ENCODE measurements around the gene TNPO2.

TNPO2 gene

GRCh38 chr19:12675399-12675798 is 48.3 kb downstream of the TNPO2 start:
- H3K4me3 ChIP-seq (ENCODE audit: low read length): no peak overlapping the region

GRCh38 chr19:12672744-12673143 is 51.0 kb downstream of the TNPO2 start:
- H3K9me3 ChIP-seq (ENCODE audit: insufficient read depth, low read depth, low read length): no peaks in the 10 kb centered on the region
- no peak overlapping the region for H3K27ac ChIP-seq (ENCODE audit: low read depth, low read length)
- H3K27me3 ChIP-seq (ENCODE audit: insufficient read depth, low read length): no peaks in the 10 kb centered on the region
- WGBS: 97% methylated on average over 10 of the region's 10 CpGs
- no peak overlapping the region for H3K9ac ChIP-seq (ENCODE audit: low read depth, low read length)
- peaks cover 61% of the 10 kb centered on the region for H3K36me3 ChIP-seq (ENCODE audit: insufficient read depth, low read length)
- no peak overlapping the region for H3K4me3 ChIP-seq (ENCODE audit: low read length)
- H3K4me1 ChIP-seq (ENCODE audit: insufficient read depth, low read length): no peaks in the 10 kb centered on the region; the same call in 1 of the 2 replicates

More at GRCh38 chr19:12675399-12675798, 48.3 kb downstream of the TNPO2 start:
- 95% methylated on average over 10 of the region's 10 CpGs for WGBS
- Histone ChIP-seq H3K9ac (ENCODE audit: low read depth, low read length) (no peak overlapping the region), H3K4me1 (ENCODE audit: insufficient read depth, low read length) (no peaks in the 10 kb centered on the region; the same call in 1 of the 2 replicates), H3K27ac (ENCODE audit: low read depth, low read length) (no peak overlapping the region), H3K36me3 (ENCODE audit: insufficient read depth, low read length) (peaks cover 81% of the 10 kb centered on the region), H3K9me3 (ENCODE audit: insufficient read depth, low read depth, low read length) (no peaks in the 10 kb centered on the region), H3K27me3 (ENCODE audit: insufficient read depth, low read length) (no peaks in the 10 kb centered on the region)

- WGBS: 56% methylated on average over 26 of the region's 26 CpGs
- Histone ChIP-seq H3K27me3 (ENCODE audit: insufficient read depth, low read length) (no peaks in the 10 kb centered on the region), H3K9ac (ENCODE audit: low read depth, low read length) (peak overlapping the region; percentile 92), H3K4me3 (ENCODE audit: low read length) (peak overlapping the region; percentile 76), H3K4me1 (ENCODE audit: insufficient read depth, low read length) (no peaks in the 10 kb centered on the region; the same call in 1 of the 2 replicates), H3K36me3 (ENCODE audit: insufficient read depth, low read length) (peaks cover 38% of the 10 kb centered on the region), H3K27ac (ENCODE audit: low read depth, low read length) (peak overlapping the region; percentile 98), H3K9me3 (ENCODE audit: insufficient read depth, low read depth, low read length) (no peaks in the 10 kb centered on the region)
These were observed 53.4 kb downstream of the TNPO2 start for GRCh38 chr19:12670159-12670928.

- Histone ChIP-seq H3K36me3 (ENCODE audit: insufficient read depth, low read length) (peaks cover 34% of the 10 kb centered on the region), H3K27ac (ENCODE audit: low read depth, low read length) (peak overlapping the region; percentile 98), H3K9me3 (ENCODE audit: insufficient read depth, low read depth, low read length) (no peaks in the 10 kb centered on the region), H3K4me3 (ENCODE audit: low read length) (peak overlapping the region; percentile 76), H3K4me1 (ENCODE audit: insufficient read depth, low read length) (no peaks in the 10 kb centered on the region; the same call in 1 of the 2 replicates), H3K9ac (ENCODE audit: low read depth, low read length) (peak overlapping the region; percentile 92), H3K27me3 (ENCODE audit: insufficient read depth, low read length) (no peaks in the 10 kb centered on the region)
- WGBS: 1% methylated on average over 64 of the region's 64 CpGs
These were observed 54.2 kb downstream of the TNPO2 start for GRCh38 chr19:12669270-12670158.

GRCh38 chr19:12668932-12669269 is 54.8 kb downstream of the TNPO2 start:
- Histone ChIP-seq H3K4me3 (ENCODE audit: low read length) (peak overlapping the region; percentile 76), H3K9me3 (ENCODE audit: insufficient read depth, low read depth, low read length) (no peaks in the 10 kb centered on the region), H3K4me1 (ENCODE audit: insufficient read depth, low read length) (no peaks in the 10 kb centered on the region; the same call in 1 of the 2 replicates), H3K36me3 (ENCODE audit: insufficient read depth, low read length) (peaks cover 28% of the 10 kb centered on the region), H3K27ac (ENCODE audit: low read depth, low read length) (peak overlapping the region; percentile 98), H3K9ac (ENCODE audit: low read depth, low read length) (peak overlapping the region; percentile 92), H3K27me3 (ENCODE audit: insufficient read depth, low read length) (no peaks in the 10 kb centered on the region)
- WGBS: 2% methylated on average over 24 of the region's 24 CpGs

- WGBS: 86% methylated on average over 8 of the region's 8 CpGs
- Histone ChIP-seq H3K9me3 (ENCODE audit: insufficient read depth, low read depth, low read length) (no peaks in the 10 kb centered on the region), H3K27ac (ENCODE audit: low read depth, low read length) (no peak overlapping the region), H3K27me3 (ENCODE audit: insufficient read depth, low read length) (no peaks in the 10 kb centered on the region), H3K36me3 (ENCODE audit: insufficient read depth, low read length) (peaks cover 28% of the 10 kb centered on the region), H3K4me3 (ENCODE audit: low read length) (peak overlapping the region; percentile 76), H3K4me1 (ENCODE audit: insufficient read depth, low read length) (no peaks in the 10 kb centered on the region; the same call in 1 of the 2 replicates), H3K9ac (ENCODE audit: low read depth, low read length) (peak overlapping the region; percentile 92; the same call in 1 of the 2 replicates)
These were observed 55.4 kb downstream of the TNPO2 start for GRCh38 chr19:12668346-12668745.

- 92% methylated on average over 3 of the region's 4 CpGs for WGBS
- H3K36me3 ChIP-seq (ENCODE audit: insufficient read depth, low read length): peaks cover 27% of the 10 kb centered on the region
- H3K27me3 ChIP-seq (ENCODE audit: insufficient read depth, low read length): no peaks in the 10 kb centered on the region
- no peak overlapping the region for H3K27ac ChIP-seq (ENCODE audit: low read depth, low read length)
- peak overlapping the region; percentile 76; the same call in 1 of the 2 replicates for H3K4me3 ChIP-seq (ENCODE audit: low read length)
- H3K9me3 ChIP-seq (ENCODE audit: insufficient read depth, low read depth, low read length): no peaks in the 10 kb centered on the region
- no peaks in the 10 kb centered on the region; the same call in 1 of the 2 replicates for H3K4me1 ChIP-seq (ENCODE audit: insufficient read depth, low read length)
- no peak overlapping the region for H3K9ac ChIP-seq (ENCODE audit: low read depth, low read length)
These were observed 55.9 kb downstream of the TNPO2 start for GRCh38 chr19:12667731-12668302.

- H3K36me3 ChIP-seq (ENCODE audit: insufficient read depth, low read length): peaks cover 28% of the 10 kb centered on the region
- peak within 1 kb of the TSS; percentile 88 for H3K9ac ChIP-seq (ENCODE audit: low read depth, low read length)
- WGBS: 4% methylated on average over 46 of the region's 46 CpGs
- no peaks in the 10 kb centered on the region for H3K27me3 ChIP-seq (ENCODE audit: insufficient read depth, low read length)
- no peaks in the 10 kb centered on the region for H3K9me3 ChIP-seq (ENCODE audit: insufficient read depth, low read depth, low read length)
- peak within 1 kb of the TSS; percentile 51; the same call in 1 of the 2 replicates for H3K27ac ChIP-seq (ENCODE audit: low read depth, low read length)
- H3K4me1 ChIP-seq (ENCODE audit: insufficient read depth, low read length): no peaks in the 10 kb centered on the region; the same call in 1 of the 2 replicates
- peak within 1 kb of the TSS; percentile 88 for H3K4me3 ChIP-seq (ENCODE audit: low read length)
These were observed 57.3 kb downstream of the TNPO2 start, which contains the start of the genes MAN2B1 and WDR83 for GRCh38 chr19:12666265-12667048. TSS of gene MAN2B1 (minus strand) at chr19:12666742. CDS start at chr19:12666701, 41 bp downstream. TSS of gene WDR83 (plus strand) at chr19:12666807. CDS start at chr19:12669791, 2,984 bp downstream.

- H3K27ac ChIP-seq (ENCODE audit: low read depth, low read length): no peak overlapping the region
- H3K4me3 ChIP-seq (ENCODE audit: low read length): peak overlapping the region; percentile 88
- H3K9ac ChIP-seq (ENCODE audit: low read depth, low read length): peak overlapping the region; percentile 88; the same call in 1 of the 2 replicates
- H3K36me3 ChIP-seq (ENCODE audit: insufficient read depth, low read length): peaks cover 35% of the 10 kb centered on the region
- WGBS: 82% methylated on average over 11 of the region's 12 CpGs
- H3K4me1 ChIP-seq (ENCODE audit: insufficient read depth, low read length): no peaks in the 10 kb centered on the region; the same call in 1 of the 2 replicates
- H3K27me3 ChIP-seq (ENCODE audit: insufficient read depth, low read length): no peaks in the 10 kb centered on the region
- H3K9me3 ChIP-seq (ENCODE audit: insufficient read depth, low read depth, low read length): no peaks in the 10 kb centered on the region
These were observed 58.0 kb downstream of the TNPO2 start for GRCh38 chr19:12665671-12666264.

- Histone ChIP-seq H3K27ac (ENCODE audit: low read depth, low read length) (no peak overlapping the region), H3K4me1 (ENCODE audit: insufficient read depth, low read length) (no peaks in the 10 kb centered on the region; the same call in 1 of the 2 replicates), H3K9me3 (ENCODE audit: insufficient read depth, low read depth, low read length) (no peaks in the 10 kb centered on the region), H3K27me3 (ENCODE audit: insufficient read depth, low read length) (no peaks in the 10 kb centered on the region), H3K36me3 (ENCODE audit: insufficient read depth, low read length) (peaks cover 38% of the 10 kb centered on the region), H3K9ac (ENCODE audit: low read depth, low read length) (no peak overlapping the region), H3K4me3 (ENCODE audit: low read length) (no peak overlapping the region)
- WGBS: 97% methylated on average over 10 of the region's 10 CpGs
These were observed 58.5 kb downstream of the TNPO2 start for GRCh38 chr19:12665281-12665573.
